ENCODE measurements around the gene TMC4.

Gene TMC4

GRCh38 chr19:54129617-54129996 is 43.4 kb downstream of the TMC4 start:
- no peak for FAIRE-seq
- TF ChIP-seq POLR2A (IDR thresholded peaks at IDR 0.05; ENCODE audit: low read depth, low read length), result no peak

GRCh38 chr19:54128796-54129616 is 44.0 kb downstream of the TMC4 start:
- FAIRE-seq (no peak), DNase-seq (ENCODE audit: insufficient read length, low spot score) (no peak)
- TF ChIP-seq POLR2A (IDR thresholded peaks at IDR 0.05; ENCODE audit: low read depth, low read length), result no peak

More at GRCh38 chr19:54129617-54129996, 43.4 kb downstream of the TMC4 start:
- DNase-seq (ENCODE audit: insufficient read length, low spot score), result no peak

GRCh38 chr19:54128441-54128725 is 44.6 kb downstream of the TMC4 start:
- DNase-seq (ENCODE audit: insufficient read length, low spot score), result no peak
- FAIRE-seq, result no peak
- TF ChIP-seq POLR2A (IDR thresholded peaks at IDR 0.05; ENCODE audit: low read depth, low read length), result no peak

- TF ChIP-seq POLR2A (IDR thresholded peaks at IDR 0.05; ENCODE audit: low read depth, low read length), result no peak
- no peak for FAIRE-seq
Observed at GRCh38 chr19:54127688-54128440, 45.1 kb downstream of the TMC4 start.

GRCh38 chr19:54125713-54126112 is 47.2 kb downstream of the TMC4 start:
- no peak for DNase-seq (ENCODE audit: insufficient read length, low spot score)
- no peak for FAIRE-seq
- TF ChIP-seq POLR2A (IDR thresholded peaks at IDR 0.05; ENCODE audit: low read depth, low read length), result no peak

More at GRCh38 chr19:54127688-54128440, 45.1 kb downstream of the TMC4 start:
- no peak for DNase-seq (ENCODE audit: insufficient read length, low spot score)

GRCh38 chr19:54124393-54124792 is 48.6 kb downstream of the TMC4 start:
- no peak for TF ChIP-seq POLR2A (IDR thresholded peaks at IDR 0.05; ENCODE audit: low read depth, low read length)
- DNase-seq (ENCODE audit: insufficient read length, low spot score) (no peak), FAIRE-seq (no peak)

GRCh38 chr19:54123682-54124081 is 49.3 kb downstream of the TMC4 start:
- DNase-seq (ENCODE audit: insufficient read length, low spot score) (no peak), FAIRE-seq (no peak)
- TF ChIP-seq POLR2A (IDR thresholded peaks at IDR 0.05; ENCODE audit: low read depth, low read length), result no peak

- FAIRE-seq (no peak), DNase-seq (ENCODE audit: insufficient read length, low spot score) (no peak)
- no peak for TF ChIP-seq POLR2A (IDR thresholded peaks at IDR 0.05; ENCODE audit: low read depth, low read length)
Observed at GRCh38 chr19:54121259-54121658, 51.7 kb downstream of the TMC4 start.

GRCh38 chr19:54115109-54116063 is 57.6 kb downstream of the TMC4 start, which contains the start of the genes PRPF31 and TFPT:
Gene PRPF31 (plus strand): TSS chr19:54115754. CDS start chr19:54118279, 2,525 bp downstream.
Gene TFPT (minus strand): TSS chr19:54115657. CDS start chr19:54115269, 388 bp downstream.
- DNase-seq (ENCODE audit: insufficient read length, low spot score), result peak; percentile 100
- FAIRE-seq, result peak; percentile 53
- TF ChIP-seq POLR2A (IDR thresholded peaks at IDR 0.05; ENCODE audit: low read depth, low read length), result peak; percentile 89

GRCh38 chr19:54114340-54115108 is 58.4 kb downstream of the TMC4 start:
- TF ChIP-seq POLR2A (IDR thresholded peaks at IDR 0.05; ENCODE audit: low read depth, low read length), result 0 out of 2 replicates have a peak, but pooled peaks have one; percentile 35
- DNase-seq (ENCODE audit: insufficient read length, low spot score), result no peak
- FAIRE-seq, result no peak

Data from H54 (cell line).